ENCODE results near the gene CRYBG2. TPM values are rescaled to one million over a fixed set of nuclear protein-coding genes. Genes with fewer than 3 reads are reported as not detected.

Gene CRYBG2
- total RNA-seq, 1 experiment from 2014 or later, result 6.4 TPM

DNA sequence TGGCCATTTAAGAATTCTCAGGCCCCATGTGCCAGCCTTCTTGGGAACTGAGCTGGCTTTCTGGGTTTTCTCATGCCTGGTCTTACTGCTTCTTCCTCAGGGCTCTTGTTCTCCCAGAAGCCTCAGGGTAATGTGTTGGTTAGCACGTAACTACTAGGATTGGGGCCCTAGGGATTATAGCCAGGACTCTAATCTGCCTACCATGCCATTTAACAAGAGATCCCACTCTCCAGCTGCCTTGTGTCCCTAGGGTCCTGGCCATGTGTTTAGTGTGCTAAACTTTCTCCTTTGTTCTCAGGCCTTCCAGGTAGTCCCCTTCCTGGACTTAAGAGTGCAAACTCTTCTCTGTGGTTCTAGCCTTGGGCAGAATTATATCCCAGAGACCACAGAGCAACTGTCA lies 76.2 kb downstream of the CRYBG2 start:
- H3K27ac Mint-ChIP-seq (ENCODE audit: unreplicated experiment), result no peak overlapping the region

GRCh38 chr1:26277261-26277661 lies 76.7 kb downstream of the CRYBG2 start:
- CTCF ChIA-PET, result interaction anchor here (1.0 to 1.3 kb wide), 2 partner anchors 34 to 108 kb away, joined by 3 to 6 read pairs; partner anchors contain the start of gene ZNF593
- peak overlapping the region; percentile 9 for H3K4me3 Mint-ChIP-seq (ENCODE audit: low read depth, unreplicated experiment)

More for the DNA sequence above, 76.2 kb downstream of the CRYBG2 start:
- no peaks in the 10 kb centered on the region for H3K27me3 Mint-ChIP-seq (ENCODE audit: unreplicated experiment)
- CTCF ChIA-PET, result interaction anchor here (0.5 to 1.3 kb wide), 4 partner anchors 21 to 114 kb away, joined by 3 to 6 read pairs (median 3); partner anchors contain the start of gene ZNF593
- intact Hi-C loops (cut with micrococcal nuclease; ENCODE audit: unreplicated experiment), result loop anchor here (5.0 to 10.0 kb wide), 2 partner anchors 85 to 117 kb away; no protein-coding TSS in a partner anchor
- H3K4me1 Mint-ChIP-seq (ENCODE audit: low read depth, unreplicated experiment), result peaks cover 60% of the 10 kb centered on the region
- no peak for TF ChIP-seq CTCF (IDR thresholded peaks at IDR 0.05; ENCODE audit: unreplicated experiment)
- no peak for DNase-seq
- no peaks in the 10 kb centered on the region for H3K9me3 Mint-ChIP-seq (ENCODE audit: low read depth, unreplicated experiment)
- BruUV-seq (replicated peaks), result no TSS peak
- H3K36me3 Mint-ChIP-seq (ENCODE audit: insufficient read depth, unreplicated experiment), result peaks cover 65% of the 10 kb centered on the region
- H3K4me3 Mint-ChIP-seq (ENCODE audit: low read depth, unreplicated experiment), result no peak overlapping the region

GRCh38 chr1:26276432-26276838 lies 77.5 kb downstream of the CRYBG2 start:
- no peak for TF ChIP-seq CTCF (IDR thresholded peaks at IDR 0.05; ENCODE audit: unreplicated experiment)
- intact Hi-C loops (cut with micrococcal nuclease; ENCODE audit: unreplicated experiment), result loop anchor here (5.0 to 10.0 kb wide), 2 partner anchors 86 to 118 kb away; no protein-coding TSS in a partner anchor
- H3K9me3 Mint-ChIP-seq (ENCODE audit: low read depth, unreplicated experiment), result no peaks in the 10 kb centered on the region
- no peak overlapping the region for H3K27ac Mint-ChIP-seq (ENCODE audit: unreplicated experiment)
- H3K4me1 Mint-ChIP-seq (ENCODE audit: low read depth, unreplicated experiment), result peaks cover 58% of the 10 kb centered on the region
- H3K4me3 Mint-ChIP-seq (ENCODE audit: low read depth, unreplicated experiment), result peak overlapping the region; percentile 9
- peaks cover 68% of the 10 kb centered on the region for H3K36me3 Mint-ChIP-seq (ENCODE audit: insufficient read depth, unreplicated experiment)
- CTCF ChIA-PET, result interaction anchor here (0.6 to 1.1 kb wide), 6 partner anchors 30 to 141 kb away, joined by 3 to 6 read pairs (median 3); partner anchors contain the start of genes UBXN11 and ZNF593
- BruUV-seq (replicated peaks), result no TSS peak
- DNase-seq, result no peak
- H3K27me3 Mint-ChIP-seq (ENCODE audit: unreplicated experiment), result no peaks in the 10 kb centered on the region

More at GRCh38 chr1:26277261-26277661, 76.7 kb downstream of the CRYBG2 start:
- Mint-ChIP-seq H3K4me1 (ENCODE audit: low read depth, unreplicated experiment) (peaks cover 60% of the 10 kb centered on the region), H3K9me3 (ENCODE audit: low read depth, unreplicated experiment) (no peaks in the 10 kb centered on the region), H3K36me3 (ENCODE audit: insufficient read depth, unreplicated experiment) (peaks cover 69% of the 10 kb centered on the region), H3K27ac (ENCODE audit: unreplicated experiment) (no peak overlapping the region), H3K27me3 (ENCODE audit: unreplicated experiment) (no peaks in the 10 kb centered on the region)
- no peak for TF ChIP-seq CTCF (IDR thresholded peaks at IDR 0.05; ENCODE audit: unreplicated experiment)
- no peak for DNase-seq
- BruUV-seq (replicated peaks), result no TSS peak
- intact Hi-C loops (cut with micrococcal nuclease; ENCODE audit: unreplicated experiment), result loop anchor here (5.0 to 10.0 kb wide), 2 partner anchors 85 to 118 kb away; no protein-coding TSS in a partner anchor

- Mint-ChIP-seq H3K27ac (ENCODE audit: unreplicated experiment) (peak overlapping the region; percentile 74), H3K4me3 (ENCODE audit: low read depth, unreplicated experiment) (no peak overlapping the region), H3K9me3 (ENCODE audit: low read depth, unreplicated experiment) (no peaks in the 10 kb centered on the region), H3K4me1 (ENCODE audit: low read depth, unreplicated experiment) (peaks cover 52% of the 10 kb centered on the region), H3K27me3 (ENCODE audit: unreplicated experiment) (no peaks in the 10 kb centered on the region), H3K36me3 (ENCODE audit: insufficient read depth, unreplicated experiment) (peaks cover 62% of the 10 kb centered on the region)
- DNase-seq, result peak; percentile 75
- CTCF ChIA-PET, result interaction anchor here (0.7 to 1.1 kb wide), 6 partner anchors 19 to 141 kb away, joined by 3 to 6 read pairs (median 3); partner anchors contain the start of genes UBXN11 and ZNF593
- BruUV-seq (replicated peaks), result no TSS peak
- TF ChIP-seq CTCF (IDR thresholded peaks at IDR 0.05; ENCODE audit: unreplicated experiment), result peak; percentile 47
- intact Hi-C loops (cut with micrococcal nuclease; ENCODE audit: unreplicated experiment), result loop anchor here (2.0 to 10.0 kb wide), 3 partner anchors 45 to 119 kb away; no protein-coding TSS in a partner anchor
These were observed 78.1 kb downstream of the CRYBG2 start for GRCh38 chr1:26275580-26276431.

Measured in Calu3 (cell line).